Astrocyte (in vitro differentiated cells and primary cell): Measurements from ENCODE around the gene HOXA11.

ENCODE experiments used
- CTCF ChIP-seq: IDR thresholded peaks from 2 replicates; pipeline ENCODE4 v1.5.1; 2011; ENCODE audit warnings: low read depth, mild to moderate bottlenecking, inconsistent platforms, low read length, moderate library complexity; ENCODE audit not compliant: insufficient read depth
- EZH2 ChIP-seq: IDR thresholded peaks from 2 replicates; pipeline ENCODE4 v1.6.1; 2012; ENCODE audit warnings: mild to moderate bottlenecking, low read length, inconsistent platforms; ENCODE audit not compliant: insufficient read depth

DNA sequence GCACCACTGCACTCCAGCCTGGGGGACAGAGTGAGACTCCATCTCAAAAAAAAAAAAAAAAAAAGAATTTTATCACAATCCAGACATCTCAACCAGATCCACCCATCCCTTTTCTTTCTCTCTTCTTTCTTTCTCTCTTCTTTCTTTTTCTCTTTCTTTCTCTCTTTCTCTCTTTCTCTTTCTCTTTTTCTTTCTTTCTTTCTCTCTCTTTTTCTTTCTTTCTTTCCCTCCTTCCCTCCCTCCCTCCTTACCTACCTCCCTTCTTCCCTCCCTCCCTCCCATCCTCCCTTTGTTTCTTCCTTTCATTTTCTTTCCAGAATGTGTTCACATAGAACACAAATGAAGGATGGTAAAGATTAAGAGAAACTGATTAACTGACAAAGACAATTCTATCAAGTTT lies 32.9 kb upstream of the HOXA11 start:
- TF ChIP-seq EZH2 (no peak), CTCF (no peak)
